GDM1 (cell line): ENCODE measurements around the gene CLIP4.

Experiments
- DNase-seq: peaks from one replicate; lab custom pipeline; 2025; lab: John Stamatoyannopoulos, UW

CLIP4 gene

GRCh38 chr2:29189052-29189451 is 73.8 kb downstream of the CLIP4 start:
- no peak for DNase-seq

- DNase-seq, result no peak
These were observed 76.6 kb downstream of the CLIP4 start for GRCh38 chr2:29191817-29192216.

GRCh38 chr2:29192526-29192925 is 77.3 kb downstream of the CLIP4 start:
- DNase-seq, result no peak

- no peak for DNase-seq
These were observed 77.9 kb downstream of the CLIP4 start for GRCh38 chr2:29193111-29193510.

- DNase-seq, result no peak
These were observed 78.5 kb downstream of the CLIP4 start for GRCh38 chr2:29193681-29194080.

GRCh38 chr2:29195796-29196195 is 80.6 kb downstream of the CLIP4 start:
- DNase-seq, result no peak

- DNase-seq, result no peak
These were observed 81.9 kb downstream of the CLIP4 start for GRCh38 chr2:29196792-29197788.

- DNase-seq, result no peak
These were observed 86.8 kb downstream of the CLIP4 start for GRCh38 chr2:29201979-29202378.

- DNase-seq, result no peak
These were observed 87.7 kb downstream of the CLIP4 start for GRCh38 chr2:29202819-29203495.

GRCh38 chr2:29206941-29207340 is 91.7 kb downstream of the CLIP4 start:
- DNase-seq, result no peak

GRCh38 chr2:29207352-29208148 is 92.3 kb downstream of the CLIP4 start:
- DNase-seq, result no peak

GRCh38 chr2:29209551-29209950 is 94.3 kb downstream of the CLIP4 start:
- no peak for DNase-seq

- no peak for DNase-seq
These were observed 96.8 kb downstream of the CLIP4 start for GRCh38 chr2:29212009-29212408.

- no peak for DNase-seq
These were observed 98.7 kb downstream of the CLIP4 start for GRCh38 chr2:29213888-29214291.

GRCh38 chr2:29215073-29215472 is 99.9 kb downstream of the CLIP4 start:
- no peak for DNase-seq

GRCh38 chr2:29215739-29216608 is 100.8 kb downstream of the CLIP4 start:
- DNase-seq, result no peak

- no peak for DNase-seq
These were observed 101.3 kb downstream of the CLIP4 start for GRCh38 chr2:29216609-29216909.

GRCh38 chr2:29218071-29218470 is 102.9 kb downstream of the CLIP4 start:
- no peak for DNase-seq

GRCh38 chr2:29218550-29219125 is 103.4 kb downstream of the CLIP4 start:
- no peak for DNase-seq

GRCh38 chr2:29219374-29219773 is 104.2 kb downstream of the CLIP4 start:
- DNase-seq, result no peak
